DND-41 (cell line): ENCODE data around the gene CFAP54.

Experiments
- ATAC-seq: fragments of 200-7000 bp; cut with Tn5 transposase; 3 replicates; pipeline ENCODE4 v1.9.1; 2021; ENCODE audit warnings: low read depth; ENCODE audit not compliant: insufficient read depth
- DNase-seq: peaks from one replicate; pipeline ENCODE4 v3.0.0-alpha.2; 2020
- H2AFZ ChIP-seq: 2 replicates; pipeline ENCODE4 v1.6.0; 2012; ENCODE audit warnings: low read depth, low read length
- H3K27ac ChIP-seq: 2 replicates; pipeline ENCODE4 v1.5.1; 2012; ENCODE audit warnings: low read length, inconsistent platforms
- H3K27me3 ChIP-seq: fragments of 200-600 bp; sonication (generic); 2 replicates; pipeline ENCODE4 v1.6.0; 2012; ENCODE audit warnings: low read length, mild to moderate bottlenecking, inconsistent platforms; ENCODE audit not compliant: insufficient read depth, poor library complexity
- H3K36me3 ChIP-seq: 2 replicates; pipeline ENCODE4 v1.5.1; 2012; ENCODE audit warnings: low read length, inconsistent platforms; ENCODE audit not compliant: insufficient read depth
- H3K4me1 ChIP-seq: 2 replicates; pipeline ENCODE4 v1.5.1; 2012; ENCODE audit warnings: mild to moderate bottlenecking, low read length; ENCODE audit not compliant: insufficient read depth
- H3K4me2 ChIP-seq: 2 replicates; pipeline ENCODE4 v1.6.0; 2012; ENCODE audit warnings: mild to moderate bottlenecking, moderate library complexity, low read length, inconsistent platforms; ENCODE audit not compliant: insufficient read depth
- H3K4me3 ChIP-seq, 2 experiments: fragments of 200-600 bp in 1 of 2; shearing (Covaris generic) in 1 of 2; 2 replicates each; pipeline ENCODE4 v1.5.1; 2012 to 2016; ENCODE audit warnings: inconsistent platforms in 2 of 2, low read length in 2 of 2, mild to moderate bottlenecking in 2 of 2, low read depth in 1 of 2, moderate library complexity in 1 of 2
- H3K79me2 ChIP-seq: 2 replicates; pipeline ENCODE4 v1.6.0; 2012; ENCODE audit warnings: low read length, inconsistent platforms; ENCODE audit not compliant: insufficient read depth
- H3K9ac ChIP-seq: 2 replicates; pipeline ENCODE4 v1.6.0; 2012; ENCODE audit warnings: low read depth, mild to moderate bottlenecking, inconsistent platforms, low read length, moderate library complexity
- H3K9me3 ChIP-seq: 2 replicates; pipeline ENCODE4 v1.5.1; 2012; ENCODE audit warnings: low read length, moderate library complexity, mild to moderate bottlenecking, inconsistent platforms; ENCODE audit not compliant: insufficient read depth, severe bottlenecking
- H4K20me1 ChIP-seq: 2 replicates; pipeline ENCODE4 v1.6.0; 2012; ENCODE audit warnings: low read length; ENCODE audit not compliant: insufficient read depth
- CTCF ChIP-seq: IDR thresholded peaks from 2 replicates; pipeline ENCODE4 v1.5.1; 2012; ENCODE audit warnings: borderline replicate concordance, low read length, moderate library complexity, mild to moderate bottlenecking; ENCODE audit not compliant: poor library complexity, severe bottlenecking; ENCODE audit errors: extremely low read depth
- EZH2 ChIP-seq: IDR thresholded peaks from 3 replicates; pipeline ENCODE4 v1.6.1; 2012; ENCODE audit warnings: borderline replicate concordance, low read depth, mild to moderate bottlenecking, moderate library complexity, low read length, inconsistent platforms; ENCODE audit not compliant: severe bottlenecking

The CFAP54 gene

GRCh38 chr12:96874211-96874610, 384.8 kb downstream of the CFAP54 start:
- no peaks in the 10 kb centered on the region for H3K4me1 ChIP-seq
- H3K27ac ChIP-seq = no peak overlapping the region
- H4K20me1 ChIP-seq = no peaks in the 10 kb centered on the region
- no peaks in the 10 kb centered on the region for H3K27me3 ChIP-seq
- H3K9ac ChIP-seq = no peak overlapping the region
- H3K9me3 ChIP-seq = peaks cover 4% of the 10 kb centered on the region
- no peak overlapping the region for H3K4me2 ChIP-seq
- ATAC-seq (no peak), DNase-seq (no peak)
- no peaks in the 10 kb centered on the region for H3K36me3 ChIP-seq
- no peaks in the 10 kb centered on the region for H3K79me2 ChIP-seq
- no peak overlapping the region for H2AFZ ChIP-seq
- no peak overlapping the region for H3K4me3 ChIP-seq
- TF ChIP-seq CTCF = no peak
- TF ChIP-seq EZH2 = no peak

DNA sequence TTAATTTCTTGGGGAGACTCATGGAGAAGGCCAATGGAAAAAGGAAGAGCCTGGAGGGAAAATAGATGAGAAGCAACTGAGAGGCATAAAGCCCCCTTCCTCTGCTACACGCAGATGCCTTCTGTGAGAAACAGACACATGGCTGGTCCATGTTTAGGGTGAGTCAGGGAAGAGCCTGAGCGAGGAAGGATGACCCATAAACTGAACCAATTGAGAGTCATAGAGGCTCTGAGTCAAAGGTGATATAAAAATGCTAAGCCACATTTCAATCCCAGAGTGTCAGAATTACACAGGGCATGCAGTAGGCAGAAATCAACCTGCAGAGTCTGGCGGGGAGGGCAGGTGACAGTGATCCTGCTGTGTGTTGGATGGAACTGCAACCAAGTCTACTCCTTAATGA, 387.6 kb downstream of the CFAP54 start:
- no peak overlapping the region for H2AFZ ChIP-seq
- DNase-seq = no peak

GRCh38 chr12:96878704-96879103, 389.3 kb downstream of the CFAP54 start:
- Histone ChIP-seq H3K9ac (no peak overlapping the region), H3K4me2 (no peak overlapping the region), H3K4me1 (no peaks in the 10 kb centered on the region), H3K9me3 (no peaks in the 10 kb centered on the region), H2AFZ (no peak overlapping the region), H4K20me1 (no peaks in the 10 kb centered on the region), H3K36me3 (no peaks in the 10 kb centered on the region), H3K27me3 (no peaks in the 10 kb centered on the region), H3K27ac (no peak overlapping the region), H3K79me2 (no peaks in the 10 kb centered on the region), H3K4me3 (no peak overlapping the region)
- TF ChIP-seq CTCF = no peak
- TF ChIP-seq EZH2 = no peak
- ATAC-seq (no peak), DNase-seq (no peak)

More for the DNA sequence above, 387.6 kb downstream of the CFAP54 start:
- Histone ChIP-seq H4K20me1 (no peaks in the 10 kb centered on the region), H3K9ac (no peak overlapping the region), H3K4me3 (no peak overlapping the region), H3K27me3 (no peaks in the 10 kb centered on the region), H3K36me3 (no peaks in the 10 kb centered on the region), H3K4me2 (no peak overlapping the region), H3K4me1 (no peaks in the 10 kb centered on the region), H3K79me2 (no peaks in the 10 kb centered on the region), H3K9me3 (peaks cover 4% of the 10 kb centered on the region), H3K27ac (no peak overlapping the region)
- no peak for TF ChIP-seq CTCF
- no peak for TF ChIP-seq EZH2
- ATAC-seq = no peak

- Histone ChIP-seq H2AFZ (0 out of 2 replicates have a peak overlapping the region, but pooled peaks have one; percentile 47), H3K79me2 (no peaks in the 10 kb centered on the region), H3K36me3 (no peaks in the 10 kb centered on the region), H3K4me3 (no peak overlapping the region), H3K27ac (no peak overlapping the region), H3K27me3 (no peaks in the 10 kb centered on the region), H3K4me1 (no peaks in the 10 kb centered on the region), H3K9ac (no peak overlapping the region), H3K4me2 (no peak overlapping the region), H4K20me1 (no peaks in the 10 kb centered on the region), H3K9me3 (no peaks in the 10 kb centered on the region)
- TF ChIP-seq EZH2 = no peak
- TF ChIP-seq CTCF = no peak
- no peak for DNase-seq
- peak; percentile 22; the same call in 1 of the 3 replicates for ATAC-seq
Observed at GRCh38 chr12:96879301-96879700, 389.9 kb downstream of the CFAP54 start.
